ENCODE results near the gene KDM4B.

KDM4B gene

GRCh38 chr19:5081443-5082161 is 112.7 kb downstream of the KDM4B start:
- FAIRE-seq (no peak), DNase-seq (ENCODE audit: insufficient read length, low spot score) (no peak)

- DNase-seq (ENCODE audit: insufficient read length, low spot score) (no peak), FAIRE-seq (no peak)
Measured at GRCh38 chr19:5083547-5083965, 114.6 kb downstream of the KDM4B start.

- no peak for FAIRE-seq
- DNase-seq (ENCODE audit: insufficient read length, low spot score): no peak
Measured at GRCh38 chr19:5085566-5085965, 116.7 kb downstream of the KDM4B start.

- FAIRE-seq: no peak
- no peak for DNase-seq (ENCODE audit: insufficient read length, low spot score)
Measured at GRCh38 chr19:5086230-5086629, 117.3 kb downstream of the KDM4B start.

GRCh38 chr19:5086725-5087439 is 118.0 kb downstream of the KDM4B start:
- no peak for DNase-seq (ENCODE audit: insufficient read length, low spot score)
- FAIRE-seq: no peak

GRCh38 chr19:5089283-5089682 is 120.4 kb downstream of the KDM4B start:
- no peak for FAIRE-seq
- no peak for DNase-seq (ENCODE audit: insufficient read length, low spot score)

GRCh38 chr19:5090465-5091017 is 121.6 kb downstream of the KDM4B start:
- no peak for FAIRE-seq
- no peak for DNase-seq (ENCODE audit: insufficient read length, low spot score)

GRCh38 chr19:5091018-5091683 is 122.2 kb downstream of the KDM4B start:
- DNase-seq (ENCODE audit: insufficient read length, low spot score): no peak
- no peak for FAIRE-seq

- DNase-seq (ENCODE audit: insufficient read length, low spot score) (no peak), FAIRE-seq (no peak)
Measured at GRCh38 chr19:5091684-5092480, 123.0 kb downstream of the KDM4B start.

- DNase-seq (ENCODE audit: insufficient read length, low spot score): no peak
- no peak for FAIRE-seq
Measured at GRCh38 chr19:5092481-5092843, 123.5 kb downstream of the KDM4B start.

- DNase-seq (ENCODE audit: insufficient read length, low spot score): no peak
- no peak for FAIRE-seq
Measured at GRCh38 chr19:5093297-5093928, 124.5 kb downstream of the KDM4B start.

- FAIRE-seq: no peak
- DNase-seq (ENCODE audit: insufficient read length, low spot score): no peak
Measured at GRCh38 chr19:5093948-5094718, 125.2 kb downstream of the KDM4B start.

- DNase-seq (ENCODE audit: insufficient read length, low spot score) (no peak), FAIRE-seq (no peak)
Measured at GRCh38 chr19:5094768-5095567, 126.1 kb downstream of the KDM4B start.

GRCh38 chr19:5095568-5095850 is 126.6 kb downstream of the KDM4B start:
- FAIRE-seq: no peak

GRCh38 chr19:5096536-5096935 is 127.6 kb downstream of the KDM4B start:
- DNase-seq (ENCODE audit: insufficient read length, low spot score) (no peak), FAIRE-seq (no peak)

More at GRCh38 chr19:5095568-5095850, 126.6 kb downstream of the KDM4B start:
- no peak for DNase-seq (ENCODE audit: insufficient read length, low spot score)

- no peak for FAIRE-seq
Measured at GRCh38 chr19:5097331-5097930, 128.5 kb downstream of the KDM4B start.

GRCh38 chr19:5097959-5098623 is 129.2 kb downstream of the KDM4B start:
- FAIRE-seq (no peak), DNase-seq (ENCODE audit: insufficient read length, low spot score) (no peak)

More at GRCh38 chr19:5097331-5097930, 128.5 kb downstream of the KDM4B start:
- no peak for DNase-seq (ENCODE audit: insufficient read length, low spot score)

GRCh38 chr19:5098646-5099045 is 129.7 kb downstream of the KDM4B start:
- FAIRE-seq (no peak), DNase-seq (ENCODE audit: insufficient read length, low spot score) (no peak)

Data from HTR-8/SVneo (cell line).